ENCODE data around the gene LMBRD2. TPM values are rescaled to one million over a fixed set of nuclear protein-coding genes. Genes with fewer than 3 reads are reported as not detected.

Gene LMBRD2
- total and polyA plus RNA-seq, 9 of the 15 experiments (the other 6 are each of a cell fraction or from before 2014, with no cell fraction given) = 2.1 to 24.2 (median 10.6) TPM

DNA sequence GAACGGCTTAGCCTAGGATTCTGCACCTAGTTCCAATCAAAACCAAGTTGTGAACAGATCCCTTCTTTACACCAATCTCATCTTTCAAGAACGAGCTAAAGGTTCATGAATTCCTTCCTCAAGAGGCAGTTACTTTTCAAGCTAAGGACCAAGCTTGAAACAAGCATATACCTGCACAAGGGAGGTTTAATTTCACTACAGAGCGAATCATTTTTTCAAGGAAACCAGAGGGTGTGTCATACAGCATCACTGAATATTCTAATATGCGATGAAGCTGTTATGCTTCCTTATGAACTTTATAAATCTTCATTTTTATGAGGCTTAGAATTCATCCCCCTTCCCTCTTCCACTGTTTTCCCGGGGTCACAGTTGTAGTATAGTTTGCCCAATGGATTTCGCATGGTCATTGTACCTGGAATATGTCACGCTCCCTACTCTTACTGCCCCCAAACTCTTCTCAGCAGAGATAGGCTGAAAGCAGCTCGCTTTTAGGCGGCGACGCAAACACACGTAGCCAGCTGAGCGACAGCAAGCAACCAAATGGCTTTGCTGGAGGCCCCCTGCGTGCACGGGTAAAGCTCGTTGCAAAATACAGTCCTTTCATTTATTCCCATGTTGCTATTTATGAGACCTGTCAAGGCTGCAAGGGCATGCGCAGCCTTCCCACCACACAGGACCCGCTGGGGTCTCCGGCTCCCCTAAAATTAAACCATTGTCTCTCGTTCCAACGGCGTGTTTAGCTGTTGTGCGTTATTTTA lies 832 bp downstream of the LMBRD2 start (continued):
- TF ChIP-seq YY1 (IDR thresholded peaks at IDR 0.05; ENCODE audit: borderline replicate concordance in 1 of 3, control insufficient read depth in 1 of 3, extremely low read depth in 1 of 3, insufficient read depth in 3 of 3, insufficient read length in 1 of 3, insufficient replicate concordance in 2 of 3, low read depth in 1 of 3, low read length in 2 of 3) (peak in 1 of 3 experiments; percentile 84), HDAC1 (IDR thresholded peaks at IDR 0.05) (peak in 1 of 2 experiments; percentile 69; a peak in 2 of 4 replicates), MTA1 (IDR thresholded peaks at IDR 0.05; ENCODE audit: borderline replicate concordance) (peak; percentile 98), TAF7 (tag; IDR thresholded peaks at IDR 0.05) (peak; percentile 8; the same call in 1 of the 2 replicates), ZNF133 (CRISPR knock-in tag; IDR thresholded peaks at IDR 0.05) (no peak), BRCA1 (IDR thresholded peaks at IDR 0.05) (no peak), BRCA1 (CRISPR knock-in tag; IDR thresholded peaks at IDR 0.05) (no peak), NCOR1 (IDR thresholded peaks at IDR 0.05) (no peak), GTF2F1 (IDR thresholded peaks at IDR 0.05; ENCODE audit: low read depth, low read length) (no peak), DIDO1 (tag; IDR thresholded peaks at IDR 0.05; ENCODE audit: low read depth) (peak; percentile 72), SRF (CRISPR knock-in tag; IDR thresholded peaks at IDR 0.05) (no peak), NRF1 (conservative IDR thresholded peaks at IDR 0.05 in 1 of 2, IDR thresholded peaks at IDR 0.05 in 1 of 2) (peak; percentile 58 to 74), ZNF232 (CRISPR knock-in tag; IDR thresholded peaks at IDR 0.05) (no peak), ZNF436 (CRISPR knock-in tag; IDR thresholded peaks at IDR 0.05) (no peak), IFI16 (CRISPR knock-in tag; IDR thresholded peaks at IDR 0.05) (no peak), ZNF354B (CRISPR knock-in tag; IDR thresholded peaks at IDR 0.05) (no peak), ILF3 (IDR thresholded peaks at IDR 0.05; ENCODE audit: borderline replicate concordance) (no peak), ZNF316 (IDR thresholded peaks at IDR 0.05) (peak; percentile 88), MED1 (CRISPR knock-in tag; IDR thresholded peaks at IDR 0.05; ENCODE audit: borderline replicate concordance) (no peak), STAT5B (CRISPR knock-in tag; IDR thresholded peaks at IDR 0.05) (no peak), SOX6 (IDR thresholded peaks at IDR 0.05) (no peak), ZNF24 (IDR thresholded peaks at IDR 0.05) (no peak)
- TF ChIP-seq, protein P1, sequence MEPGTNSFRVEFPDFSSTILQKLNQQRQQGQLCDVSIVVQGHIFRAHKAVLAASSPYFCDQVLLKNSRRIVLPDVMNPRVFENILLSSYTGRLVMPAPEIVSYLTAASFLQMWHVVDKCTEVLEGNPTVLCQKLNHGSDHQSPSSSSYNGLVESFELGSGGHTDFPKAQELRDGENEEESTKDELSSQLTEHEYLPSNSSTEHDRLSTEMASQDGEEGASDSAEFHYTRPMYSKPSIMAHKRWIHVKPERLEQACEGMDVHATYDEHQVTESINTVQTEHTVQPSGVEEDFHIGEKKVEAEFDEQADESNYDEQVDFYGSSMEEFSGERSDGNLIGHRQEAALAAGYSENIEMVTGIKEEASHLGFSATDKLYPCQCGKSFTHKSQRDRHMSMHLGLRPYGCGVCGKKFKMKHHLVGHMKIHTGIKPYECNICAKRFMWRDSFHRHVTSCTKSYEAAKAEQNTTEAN (CRISPR knock-in tag; IDR thresholded peaks at IDR 0.05) = no peak
- TF ChIP-seq, protein P2, sequence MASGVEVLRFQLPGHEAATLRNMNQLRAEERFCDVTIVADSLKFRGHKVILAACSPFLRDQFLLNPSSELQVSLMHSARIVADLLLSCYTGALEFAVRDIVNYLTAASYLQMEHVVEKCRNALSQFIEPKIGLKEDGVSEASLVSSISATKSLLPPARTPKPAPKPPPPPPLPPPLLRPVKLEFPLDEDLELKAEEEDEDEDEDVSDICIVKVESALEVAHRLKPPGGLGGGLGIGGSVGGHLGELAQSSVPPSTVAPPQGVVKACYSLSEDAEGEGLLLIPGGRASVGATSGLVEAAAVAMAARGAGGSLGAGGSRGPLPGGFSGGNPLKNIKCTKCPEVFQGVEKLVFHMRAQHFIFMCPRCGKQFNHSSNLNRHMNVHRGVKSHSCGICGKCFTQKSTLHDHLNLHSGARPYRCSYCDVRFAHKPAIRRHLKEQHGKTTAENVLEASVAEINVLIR (CRISPR knock-in tag; IDR thresholded peaks at IDR 0.05) = peak; percentile 93
- TF ChIP-seq, protein P3, sequence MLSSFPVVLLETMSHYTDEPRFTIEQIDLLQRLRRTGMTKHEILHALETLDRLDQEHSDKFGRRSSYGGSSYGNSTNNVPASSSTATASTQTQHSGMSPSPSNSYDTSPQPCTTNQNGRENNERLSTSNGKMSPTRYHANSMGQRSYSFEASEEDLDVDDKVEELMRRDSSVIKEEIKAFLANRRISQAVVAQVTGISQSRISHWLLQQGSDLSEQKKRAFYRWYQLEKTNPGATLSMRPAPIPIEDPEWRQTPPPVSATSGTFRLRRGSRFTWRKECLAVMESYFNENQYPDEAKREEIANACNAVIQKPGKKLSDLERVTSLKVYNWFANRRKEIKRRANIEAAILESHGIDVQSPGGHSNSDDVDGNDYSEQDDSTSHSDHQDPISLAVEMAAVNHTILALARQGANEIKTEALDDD (IDR thresholded peaks at IDR 0.05) = no peak
- TF ChIP-seq, protein P4, sequence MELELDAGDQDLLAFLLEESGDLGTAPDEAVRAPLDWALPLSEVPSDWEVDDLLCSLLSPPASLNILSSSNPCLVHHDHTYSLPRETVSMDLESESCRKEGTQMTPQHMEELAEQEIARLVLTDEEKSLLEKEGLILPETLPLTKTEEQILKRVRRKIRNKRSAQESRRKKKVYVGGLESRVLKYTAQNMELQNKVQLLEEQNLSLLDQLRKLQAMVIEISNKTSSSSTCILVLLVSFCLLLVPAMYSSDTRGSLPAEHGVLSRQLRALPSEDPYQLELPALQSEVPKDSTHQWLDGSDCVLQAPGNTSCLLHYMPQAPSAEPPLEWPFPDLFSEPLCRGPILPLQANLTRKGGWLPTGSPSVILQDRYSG (tag; conservative IDR thresholded peaks at IDR 0.05; ENCODE audit: low read depth) = no peak
